Tongue (tissue), 2 donors: ENCODE measurements around the gene NRP1. TPM values are rescaled to one million over a fixed set of nuclear protein-coding genes. Genes with fewer than 3 reads are reported as not detected.

ENCODE experiments used
- DNase-seq: peaks from one replicate; pipeline ENCODE4 v3.0.0-alpha.2; 2015
- total RNA-seq: library from RNA; depleted of rRNA; stranded (reverse); fragments of >200 nt; gene quantifications from one replicate; pipeline ENCODE4 v1.2.3, GENCODE V29; 2014

Gene NRP1
- total RNA-seq, 1 donor from 2014 or later: 172 TPM

DNA sequence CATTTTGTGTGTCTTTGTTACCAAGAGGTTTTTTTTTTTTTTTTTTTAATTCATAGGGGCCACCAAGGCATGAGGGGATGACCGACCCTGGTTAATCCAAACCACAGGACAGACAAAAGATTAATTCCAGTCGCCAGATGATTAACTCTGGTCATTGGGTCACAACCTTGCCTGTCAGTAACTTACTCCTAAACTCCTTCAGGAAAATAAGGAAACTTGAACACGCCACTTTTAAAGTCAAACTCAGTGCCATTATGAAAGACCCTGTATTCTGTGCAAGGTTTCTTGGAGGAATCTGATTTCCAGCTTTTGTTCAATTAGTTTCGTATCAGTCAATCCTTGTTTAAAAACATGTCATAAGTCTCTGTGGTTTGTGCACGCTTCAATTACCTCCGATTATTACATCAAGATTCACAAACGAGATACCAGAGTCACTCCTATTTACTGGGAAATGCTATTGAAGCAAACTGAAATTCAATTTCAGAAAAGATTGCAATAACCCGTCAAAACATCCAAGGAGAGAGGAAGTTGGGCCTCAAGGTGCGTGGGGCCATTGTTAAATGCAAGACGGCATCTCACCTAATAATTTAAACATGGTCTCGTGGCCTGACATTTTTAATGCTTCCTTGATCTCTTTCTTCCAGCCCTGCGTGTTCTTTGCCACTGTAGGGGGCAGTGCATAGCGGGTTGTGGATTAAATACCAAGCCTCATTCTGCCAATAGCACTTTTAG lies 44.0 kb downstream of the NRP1 start:
- DNase-seq: no peak

DNA sequence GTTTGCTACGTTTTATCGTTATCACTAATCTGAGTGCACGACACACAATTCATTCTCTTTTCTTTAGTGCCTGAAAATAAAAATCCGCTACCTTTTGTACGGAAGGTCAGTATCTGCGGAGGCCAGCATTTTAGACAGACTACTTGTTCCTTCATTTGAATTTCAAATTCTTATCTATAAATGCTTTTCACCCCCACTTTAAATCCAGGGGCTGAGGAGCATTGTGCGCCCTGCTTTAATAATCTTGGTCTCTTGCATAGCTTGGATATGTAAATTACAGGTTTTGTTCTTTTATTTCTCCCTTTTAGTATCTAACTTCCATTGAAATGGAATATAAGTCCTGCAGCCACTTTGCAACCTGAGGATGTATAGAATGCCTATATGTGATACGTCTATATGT lies 44.7 kb downstream of the NRP1 start:
- no peak for DNase-seq

DNA sequence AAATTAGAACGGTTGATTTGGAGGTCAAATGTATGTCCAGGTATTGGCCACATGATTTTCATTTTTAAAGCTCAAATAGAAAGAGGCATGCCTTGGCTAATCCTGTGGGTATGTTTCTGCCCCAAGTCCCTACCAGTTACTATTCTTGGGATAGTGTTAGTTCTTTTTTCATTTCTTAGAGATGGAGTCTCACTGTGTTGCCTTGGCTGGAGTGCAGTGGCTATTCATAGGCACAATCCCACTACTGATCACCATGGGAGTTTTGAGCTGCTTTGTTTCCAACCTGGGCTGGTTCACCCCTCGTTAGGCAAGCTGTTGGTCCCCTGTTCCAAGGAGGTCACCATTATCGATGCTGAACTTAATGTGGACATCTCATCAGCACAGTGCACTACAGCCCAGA lies 46.3 kb downstream of the NRP1 start:
- DNase-seq: no peak

DNA sequence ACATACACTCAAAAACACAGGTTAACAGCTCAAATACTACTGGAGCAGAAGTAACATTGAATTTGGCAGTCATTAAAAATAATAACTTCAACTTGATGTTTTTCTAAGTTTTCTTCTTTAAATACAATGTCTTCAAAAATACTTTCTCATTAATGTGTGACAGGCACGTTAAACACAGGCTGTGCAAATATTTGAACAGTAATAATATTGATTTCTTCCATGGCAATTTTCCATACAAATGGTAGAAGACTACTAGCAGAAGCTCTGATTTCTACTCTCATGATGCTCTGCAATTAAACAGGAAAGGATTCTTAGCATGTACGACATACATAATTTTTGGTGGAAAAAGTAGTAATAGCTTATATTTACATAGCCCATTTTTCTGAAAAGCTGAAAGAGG lies 47.4 kb downstream of the NRP1 start:
- DNase-seq: no peak

DNA sequence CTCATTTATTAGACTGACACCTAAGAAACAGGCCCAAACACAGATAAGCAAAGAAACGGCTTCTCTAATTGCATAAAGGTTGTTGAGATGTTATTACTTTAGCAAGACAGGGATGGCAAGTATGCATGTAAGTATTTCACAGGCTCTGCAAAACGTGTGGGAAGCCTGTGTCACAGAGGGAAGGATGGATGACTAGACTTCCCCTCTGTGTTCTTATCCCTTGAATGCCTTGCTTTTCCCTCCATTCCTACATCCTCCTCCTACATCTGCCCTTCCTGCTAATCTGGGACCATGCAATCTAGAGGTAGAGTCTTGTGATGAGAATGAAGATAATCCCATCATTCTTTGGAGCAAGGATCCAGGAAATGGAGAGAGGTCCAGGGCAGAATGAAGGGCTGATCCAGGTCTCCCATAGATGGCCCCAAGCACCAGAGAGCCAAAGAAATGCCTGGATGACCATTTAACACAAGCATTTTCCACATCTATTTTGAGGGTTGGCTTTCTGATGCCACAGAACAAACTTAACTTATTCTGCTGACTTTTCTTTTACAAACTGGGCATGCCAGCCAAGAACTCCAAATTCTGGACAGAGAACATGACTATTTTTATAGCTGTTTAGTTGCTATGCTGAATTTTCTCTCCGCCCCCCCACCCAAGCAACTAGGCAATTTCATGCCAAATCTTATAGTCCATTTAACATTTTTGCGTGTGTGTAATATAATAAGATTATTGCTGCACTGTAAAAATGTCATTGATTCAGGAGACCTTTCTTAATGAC lies 48.1 kb downstream of the NRP1 start:
- DNase-seq: no peak

DNA sequence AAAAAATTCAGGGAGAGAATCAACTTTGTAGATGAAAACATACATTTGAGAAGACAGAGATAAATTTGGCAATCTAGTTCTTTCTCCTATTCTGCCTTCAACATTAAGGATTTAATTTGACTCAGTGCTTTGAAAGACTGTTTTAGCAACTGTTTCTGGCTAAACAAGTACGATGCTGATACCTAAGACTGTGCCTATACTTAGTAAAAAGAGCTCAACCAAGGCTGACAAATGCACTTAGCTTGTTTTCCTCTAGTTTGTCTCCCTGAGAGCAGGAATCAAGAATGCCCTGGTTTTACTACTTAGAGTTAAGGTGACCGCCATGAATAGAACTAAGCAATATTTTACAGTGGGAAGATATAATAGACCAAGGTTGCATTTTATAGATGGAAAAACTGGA lies 49.5 kb downstream of the NRP1 start:
- DNase-seq: no peak

DNA sequence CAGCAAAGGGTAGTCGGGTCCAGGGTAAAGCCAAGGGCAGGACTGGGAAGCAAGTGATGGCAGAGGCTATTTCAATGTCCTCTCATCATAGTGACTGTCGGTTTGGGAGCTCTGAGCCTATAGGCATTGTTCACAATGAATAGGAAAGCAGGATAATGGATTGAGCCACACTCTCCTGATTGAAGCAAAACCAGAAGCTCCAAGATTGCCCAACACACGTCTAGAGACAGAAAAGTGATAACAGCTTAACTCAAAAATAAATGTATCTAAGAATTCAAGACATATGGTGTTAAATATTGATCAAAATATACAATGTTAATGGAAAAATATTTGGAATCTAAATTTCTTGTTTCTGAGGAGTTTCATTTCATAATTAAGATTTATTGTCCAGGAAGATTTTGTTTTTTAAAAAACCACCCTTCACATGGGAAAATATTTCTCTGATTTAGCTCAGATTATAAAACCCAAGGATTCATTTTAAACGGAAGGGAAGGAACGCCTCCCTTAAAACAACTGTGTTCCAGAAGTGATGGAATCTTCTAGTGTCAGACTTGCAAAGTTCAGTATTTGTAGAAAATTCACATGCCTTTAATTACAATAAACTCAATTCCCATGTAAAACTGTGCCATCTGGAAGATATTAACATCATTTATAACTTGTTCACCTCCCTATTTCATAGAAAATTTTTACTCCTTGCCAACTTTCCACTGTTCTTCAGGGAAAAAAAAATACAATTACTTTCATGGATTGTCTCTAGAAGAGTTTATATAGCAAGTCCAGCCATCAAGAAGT lies 54.5 kb downstream of the NRP1 start:
- DNase-seq: peak; percentile 42

DNA sequence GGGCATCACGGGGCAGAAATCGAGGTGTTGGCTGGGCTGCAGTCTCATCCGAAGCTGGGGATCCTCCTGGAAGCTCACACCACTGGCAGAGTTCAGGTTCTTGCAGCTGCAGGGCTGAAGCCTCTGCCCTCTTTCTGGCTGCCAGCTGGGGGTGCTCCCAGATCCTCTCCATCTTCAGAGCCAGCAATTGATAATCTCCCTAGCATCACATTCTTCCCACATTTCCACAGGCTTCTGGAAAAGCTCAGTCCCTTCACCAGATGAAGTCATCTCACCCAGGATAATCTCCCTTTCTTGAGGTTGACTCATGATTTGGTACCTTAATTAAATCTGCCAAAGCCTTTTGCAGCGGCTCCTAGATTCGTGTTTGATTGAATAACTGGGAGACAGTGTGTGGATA lies 55.2 kb downstream of the NRP1 start:
- DNase-seq: no peak

DNA sequence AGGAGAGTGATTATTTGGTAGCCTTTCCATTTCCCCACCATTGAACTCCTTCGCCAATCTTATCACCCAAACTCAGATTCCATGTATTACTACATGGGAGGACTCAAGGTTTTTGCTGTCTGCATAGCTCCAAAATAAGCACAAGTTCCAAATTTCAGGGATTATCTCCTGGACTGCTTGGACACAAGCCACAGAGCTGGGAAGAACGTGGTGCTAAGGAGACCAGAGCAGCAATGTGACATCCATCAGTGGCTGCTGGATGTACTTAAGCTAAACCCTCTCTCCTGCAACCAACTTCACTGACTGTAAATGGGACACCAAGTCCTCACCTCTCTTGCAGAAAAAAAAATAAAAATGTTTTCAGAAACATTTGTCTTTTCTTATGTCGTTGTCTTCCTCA lies 56.3 kb downstream of the NRP1 start:
- no peak for DNase-seq

DNA sequence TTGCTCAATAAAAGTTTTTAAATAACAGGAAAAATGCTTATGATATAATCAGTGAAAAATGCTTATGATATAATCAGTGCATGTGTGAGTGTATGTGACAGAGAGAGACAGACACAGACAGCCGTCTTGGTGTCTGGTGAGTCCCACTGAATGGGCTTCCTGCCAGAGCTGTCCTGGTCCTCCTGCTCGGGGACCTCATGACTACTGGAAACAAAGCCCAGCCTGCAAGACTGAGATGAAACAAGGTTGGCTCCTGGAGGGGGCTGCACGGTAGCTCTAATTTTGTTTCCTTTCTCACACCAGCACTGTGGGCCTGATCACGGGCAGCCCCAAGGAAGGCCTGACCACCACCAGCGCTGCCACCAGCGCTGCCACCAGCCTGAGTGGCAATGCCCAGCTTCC lies 57.3 kb downstream of the NRP1 start:
- peak; percentile 74 for DNase-seq

DNA sequence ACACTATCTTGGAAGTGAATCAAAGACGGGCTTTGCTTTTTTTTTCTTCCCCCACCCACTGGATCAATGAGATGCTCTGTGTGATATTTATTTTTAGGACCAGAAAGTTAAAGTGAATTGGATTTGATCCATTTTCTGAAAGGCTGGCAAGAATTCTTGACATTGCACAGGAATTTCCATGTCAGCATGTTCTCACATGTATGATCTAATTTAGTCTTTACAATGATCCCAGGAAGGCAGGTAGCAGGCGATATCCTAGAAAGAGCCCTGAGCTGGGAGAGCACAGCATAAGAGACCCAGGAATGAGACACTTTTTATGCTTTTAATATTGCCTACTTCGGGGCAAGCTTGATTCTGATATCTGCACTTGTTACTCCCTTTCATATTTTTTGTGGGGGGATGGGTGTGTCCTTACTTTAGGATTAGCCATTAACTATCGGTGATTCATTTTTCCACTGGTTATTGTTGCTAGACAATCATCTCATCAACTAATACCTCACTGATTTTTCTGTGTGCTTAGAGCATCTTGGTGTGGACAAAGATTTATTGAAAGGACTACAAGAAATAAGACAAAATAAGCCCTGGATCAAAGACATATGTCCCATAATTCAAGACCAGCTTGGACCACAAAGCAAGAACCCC lies 58.1 kb downstream of the NRP1 start:
- no peak for DNase-seq

DNA sequence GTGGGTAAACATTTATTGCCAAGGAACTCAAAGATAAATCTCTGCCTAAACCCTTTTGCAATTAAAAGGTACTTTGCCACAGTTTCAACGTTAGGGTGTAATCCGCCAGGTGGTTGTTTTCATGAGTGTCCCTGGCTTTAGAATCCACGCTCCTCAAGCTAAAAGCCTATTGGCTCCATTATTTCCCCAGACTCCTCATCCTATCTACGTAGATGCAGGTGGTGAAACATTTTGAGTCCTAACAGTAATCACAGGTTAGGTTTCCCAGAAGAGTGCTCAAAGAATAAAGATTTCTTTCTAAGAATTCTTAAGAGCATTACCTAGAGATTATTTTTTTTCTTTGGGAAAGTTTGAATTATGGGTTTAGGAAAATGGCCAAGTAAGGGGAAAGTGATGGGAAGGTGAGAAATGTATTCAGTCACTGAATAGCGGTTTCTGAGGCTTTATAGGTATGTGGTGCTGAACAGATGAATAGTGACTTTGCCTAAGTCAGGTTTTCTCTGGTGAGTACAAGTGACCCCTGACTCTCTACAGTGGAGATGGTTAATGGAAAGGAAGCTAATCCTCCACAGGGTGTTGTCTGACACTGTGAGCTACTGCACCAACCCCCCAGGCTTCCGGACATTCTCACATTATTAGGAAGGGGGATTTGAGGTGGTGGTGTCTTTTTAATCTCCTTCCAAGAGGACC lies 60.2 kb downstream of the NRP1 start:
- DNase-seq: no peak

DNA sequence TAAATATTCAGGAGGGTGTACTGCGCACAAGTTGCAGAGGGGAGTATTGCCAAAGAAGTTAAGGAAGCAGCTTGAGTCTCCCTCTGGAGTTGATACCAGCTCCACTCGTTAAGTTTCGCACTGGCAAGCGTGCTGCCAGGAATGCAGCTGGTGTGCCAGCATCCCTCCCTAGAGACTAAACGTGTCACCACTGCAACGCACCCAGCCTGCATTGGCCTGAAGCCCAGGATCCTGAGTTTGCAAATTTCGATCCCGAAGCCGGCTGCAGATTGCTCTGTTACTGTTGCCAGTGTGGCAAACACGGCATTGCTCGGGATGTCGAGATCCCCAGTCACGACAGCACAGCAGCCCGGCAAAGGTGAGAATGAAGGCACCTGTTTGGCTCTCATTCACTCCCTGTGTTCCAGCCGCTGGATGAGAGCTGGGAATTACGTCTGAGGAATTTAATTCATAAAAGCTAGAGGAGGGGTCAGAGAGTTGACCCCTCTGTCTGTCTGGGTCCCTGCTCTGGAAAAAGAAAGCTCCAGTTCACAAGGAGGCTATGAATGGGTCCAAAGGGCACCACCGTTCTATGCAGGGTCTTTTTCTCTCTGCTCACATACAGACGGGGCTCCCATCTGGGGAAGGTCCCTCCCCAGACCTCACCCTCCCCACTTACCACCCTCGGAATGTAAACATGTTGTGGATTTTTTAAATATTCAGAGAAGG lies 61.0 kb downstream of the NRP1 start:
- DNase-seq: peak; percentile 72

DNA sequence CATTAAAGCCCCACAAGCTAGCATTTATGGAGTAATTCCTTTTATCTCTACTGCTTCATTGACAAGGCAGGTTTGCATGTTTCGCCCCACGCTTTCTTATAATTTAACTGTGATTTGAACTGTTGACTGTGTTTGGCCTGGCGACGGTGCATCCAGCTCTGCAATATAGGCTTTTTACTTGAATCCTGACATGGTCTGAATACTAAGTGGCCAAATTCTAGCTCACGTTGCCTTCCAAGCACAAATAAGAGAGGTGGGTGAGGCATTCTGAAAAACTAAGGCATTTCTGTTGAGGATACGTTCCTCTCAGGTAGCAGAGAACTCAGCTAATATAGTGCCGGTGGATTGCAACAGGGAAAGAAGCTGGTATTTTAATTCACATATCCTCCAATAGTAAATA lies 61.8 kb downstream of the NRP1 start:
- DNase-seq: no peak

DNA sequence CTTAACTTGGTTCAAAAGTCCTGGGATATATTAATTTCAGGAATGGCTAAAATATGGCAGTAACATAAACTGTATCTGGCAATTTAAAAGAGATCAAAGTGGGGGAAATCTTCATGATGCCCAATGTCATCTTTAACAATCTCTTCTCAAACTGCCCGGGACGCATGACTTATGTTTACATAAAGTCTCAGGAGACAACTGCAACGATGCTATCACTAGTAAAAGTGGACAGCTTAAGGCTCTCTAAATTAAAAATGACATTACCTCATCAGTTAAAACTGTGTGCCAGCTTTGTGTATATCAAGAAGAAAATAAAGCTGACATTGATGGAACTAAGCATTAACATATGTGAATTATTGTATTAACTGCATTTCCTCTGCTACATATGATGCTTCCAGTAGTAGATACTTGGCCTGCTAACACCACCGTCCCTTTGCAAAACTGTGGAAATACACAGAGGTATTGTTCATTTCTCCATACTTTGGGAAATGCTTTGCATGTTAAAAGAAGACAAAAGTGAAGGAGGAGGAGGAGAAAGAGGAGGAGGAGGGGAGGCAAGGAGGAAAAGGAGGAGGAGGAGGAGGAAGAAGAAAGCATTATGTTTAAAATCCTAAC lies 62.4 kb downstream of the NRP1 start:
- DNase-seq: peak; percentile 30

DNA sequence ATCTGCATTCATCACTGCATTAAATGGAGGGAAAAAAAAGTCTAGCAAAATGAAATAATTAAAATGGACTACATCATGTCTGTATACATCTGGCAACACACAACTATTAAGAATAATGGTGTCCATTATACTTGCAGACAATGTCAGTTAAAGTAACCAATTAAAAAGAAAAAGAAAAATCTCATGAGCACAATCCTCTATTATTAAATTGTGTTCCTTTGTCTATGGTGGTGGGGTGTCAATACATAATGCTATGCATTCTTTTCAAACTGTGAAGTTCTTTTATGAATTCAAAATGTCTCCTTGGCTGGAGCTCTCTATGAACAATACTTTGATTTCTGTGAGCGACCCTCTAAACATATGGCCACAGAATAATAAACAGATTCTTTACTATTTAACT lies 63.5 kb downstream of the NRP1 start:
- DNase-seq: no peak

DNA sequence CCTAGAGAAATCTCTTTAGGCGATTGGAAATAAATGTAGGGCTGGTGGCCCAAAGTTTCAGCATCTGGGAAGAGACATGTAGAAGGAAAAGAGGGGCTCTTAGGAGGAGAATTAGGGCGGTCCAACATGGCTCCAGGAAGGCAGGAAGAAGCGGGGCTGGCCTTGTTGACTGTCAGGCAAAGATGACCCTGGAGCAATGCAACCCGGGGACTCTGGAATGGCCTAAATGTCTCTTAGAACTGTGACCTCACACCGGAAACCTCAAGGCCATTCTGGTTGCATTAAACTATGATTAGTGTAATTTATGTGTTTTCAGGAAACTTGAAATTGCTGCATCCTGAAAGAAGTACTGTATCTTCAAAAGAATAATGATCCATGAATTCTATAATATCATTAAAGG lies 66.8 kb downstream of the NRP1 start:
- DNase-seq: no peak

DNA sequence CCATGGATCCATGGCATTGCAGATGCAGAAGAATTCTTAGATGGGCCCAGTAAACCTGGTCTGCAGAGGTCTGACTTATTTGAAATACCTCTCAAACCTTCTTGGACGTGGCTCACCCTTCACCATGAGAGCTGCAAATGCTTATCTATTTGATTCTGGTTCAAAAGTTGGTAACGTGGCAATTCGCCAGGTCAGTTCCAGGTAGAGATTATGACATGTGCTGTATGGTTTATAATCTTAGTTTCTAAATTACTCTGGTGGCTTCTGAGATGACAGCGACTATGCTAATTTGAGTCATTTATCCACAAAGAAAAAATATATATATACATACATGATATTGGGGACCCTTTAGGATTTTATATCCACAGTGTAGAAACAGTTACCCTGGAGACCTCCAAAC lies 68.8 kb downstream of the NRP1 start:
- no peak for DNase-seq

DNA sequence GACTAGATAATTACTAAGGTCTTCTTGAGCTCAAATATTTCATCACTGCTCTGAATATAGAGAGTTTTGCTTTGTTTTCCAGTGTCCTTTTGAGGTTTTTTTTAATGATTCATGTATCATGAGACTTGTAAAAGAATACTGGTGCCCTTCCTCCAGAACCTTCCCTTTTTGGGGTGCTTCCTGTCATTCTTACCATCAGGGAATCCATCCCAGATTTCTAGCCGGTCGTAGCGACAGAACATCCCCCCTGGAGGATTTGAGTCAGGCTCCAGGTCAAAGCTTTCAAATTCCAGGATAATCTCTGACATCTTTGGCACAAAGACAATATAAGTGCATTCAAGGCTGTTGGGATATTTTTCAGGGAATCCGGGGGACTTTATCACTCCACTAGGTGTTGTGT lies 71.0 kb downstream of the NRP1 start:
- DNase-seq: no peak

DNA sequence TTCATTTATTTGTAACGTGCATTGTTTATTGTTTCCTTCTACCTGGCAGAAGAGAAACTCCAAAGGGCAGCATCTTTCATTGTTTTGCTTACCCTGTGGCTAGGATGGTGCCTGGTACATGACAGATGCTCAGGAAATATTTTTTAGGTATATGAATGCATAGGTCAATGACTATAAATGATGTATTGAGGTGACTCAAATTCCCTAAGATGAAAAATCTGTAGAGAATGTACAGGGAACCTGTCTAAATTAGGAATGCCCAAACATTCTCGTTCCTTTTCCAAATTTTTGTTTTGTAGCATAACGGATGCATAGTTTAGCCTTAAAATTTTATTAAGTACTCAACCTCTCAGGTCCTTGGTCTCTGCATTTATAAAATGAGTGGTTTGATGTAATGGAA lies 71.6 kb downstream of the NRP1 start:
- DNase-seq: no peak
